Stromal cell of bone marrow (primary cell): ENCODE measurements around the gene ZNF804B.
A peak's percentile ranks its signal among the peaks of the same experiment; 100 is the strongest.
"Not testable (repeated sequence)": the region's sequence is repeated elsewhere in the genome, so short reads cannot be mapped to it uniquely, and the experiment has no call there.

ENCODE experiments used
- DNase-seq: peaks from one replicate; pipeline ENCODE4 v3.0.0-alpha.2; 2012; ENCODE audit warnings: low read depth

The ZNF804B gene

GRCh38 chr7:89094269-89094668, 334.8 kb downstream of the ZNF804B start:
- no peak for DNase-seq

GRCh38 chr7:89103564-89103963, 344.1 kb downstream of the ZNF804B start:
- no peak for DNase-seq

GRCh38 chr7:89104748-89105685, 345.5 kb downstream of the ZNF804B start:
- no peak for DNase-seq

GRCh38 chr7:89123871-89124270, 364.4 kb downstream of the ZNF804B start:
- DNase-seq, result no peak

GRCh38 chr7:89129600-89130375, 370.3 kb downstream of the ZNF804B start:
- no peak for DNase-seq

GRCh38 chr7:89133357-89133756, 373.9 kb downstream of the ZNF804B start:
- DNase-seq, result no peak

GRCh38 chr7:89133819-89134218, 374.3 kb downstream of the ZNF804B start:
- no peak for DNase-seq

- no peak for DNase-seq
Measured at GRCh38 chr7:89145801-89146200, 386.3 kb downstream of the ZNF804B start.

GRCh38 chr7:89160107-89160506, 400.6 kb downstream of the ZNF804B start:
- no peak for DNase-seq

- DNase-seq, result no peak
Measured at GRCh38 chr7:89165421-89165820, 405.9 kb downstream of the ZNF804B start.

- no peak for DNase-seq
Measured at GRCh38 chr7:89170628-89171027, 411.1 kb downstream of the ZNF804B start.

- no peak for DNase-seq
Measured at GRCh38 chr7:89182116-89182515, 422.6 kb downstream of the ZNF804B start.

GRCh38 chr7:89183712-89184111, 424.2 kb downstream of the ZNF804B start:
- no peak for DNase-seq

GRCh38 chr7:89200758-89201157, 441.3 kb downstream of the ZNF804B start:
- no peak for DNase-seq

- DNase-seq, result peak; percentile 2
Measured at GRCh38 chr7:89223900-89224395, 464.4 kb downstream of the ZNF804B start.

GRCh38 chr7:89228688-89229171, 469.2 kb downstream of the ZNF804B start:
- DNase-seq, result not testable (repeated sequence)

GRCh38 chr7:89238156-89238555, 478.7 kb downstream of the ZNF804B start:
- peak; percentile 31 for DNase-seq

GRCh38 chr7:89246196-89246595, 486.7 kb downstream of the ZNF804B start:
- no peak for DNase-seq

- no peak for DNase-seq
Measured at GRCh38 chr7:89247207-89247606, 487.7 kb downstream of the ZNF804B start.

- DNase-seq, result no peak
Measured at GRCh38 chr7:89259085-89259484, 499.6 kb downstream of the ZNF804B start.

- DNase-seq, result no peak
Measured at GRCh38 chr7:89264126-89264525, 504.6 kb downstream of the ZNF804B start.

- no peak for DNase-seq
Measured at GRCh38 chr7:89265631-89266030, 506.1 kb downstream of the ZNF804B start.

- no peak for DNase-seq
Measured at GRCh38 chr7:89283302-89283701, 523.8 kb downstream of the ZNF804B start.
